ENCODE data around the gene TSC2. TPM values are rescaled to one million over a fixed set of nuclear protein-coding genes. Genes with fewer than 3 reads are reported as not detected.
"Not testable (repeated sequence)": the region's sequence is repeated elsewhere in the genome, so short reads cannot be mapped to it uniquely, and the experiment has no call there.

Gene TSC2
- total and polyA plus RNA-seq, 8 donors, result 40.8 to 369 (median 76.0) TPM

- H3K27me3 ChIP-seq, result no peaks in the 10 kb centered on the region
- intact Hi-C loops (cut with DNase I; ENCODE audit: low total_unique reads), result no loop called here
- no peak for DNase-seq
- H3K4me1 ChIP-seq, result peaks cover 5 to 30% (median 18%) of the 10 kb centered on the region in 4 donors
- H3K27ac ChIP-seq, result no peak overlapping the region
- no peak for TF ChIP-seq POLR2A (IDR thresholded peaks at IDR 0.05)
- TF ChIP-seq POLR2AphosphoS5 (IDR thresholded peaks at IDR 0.05), result no peak
- TF ChIP-seq CTCF (IDR thresholded peaks at IDR 0.05), result no peak
- no peak for TF ChIP-seq EP300 (IDR thresholded peaks at IDR 0.05)
- H3K9me3 ChIP-seq, result no peaks in the 10 kb centered on the region
- 75 to 94% (median 92%) methylated on average over 6 to 13 of the region's 13 CpGs for WGBS, 5 donors
- peaks cover 30 to 57% (median 50%) of the 10 kb centered on the region in 4 donors for H3K36me3 ChIP-seq
- H3K4me3 ChIP-seq, result no peak overlapping the region
Observed at GRCh38 chr16:2115591-2115973, 67.8 kb downstream of the TSC2 start.

GRCh38 chr16:2116428-2116827 lies 68.6 kb downstream of the TSC2 start:
- H3K4me3 ChIP-seq; H3K9me3 ChIP-seq; intact Hi-C loops (cut with DNase I; ENCODE audit: low total_unique reads); H3K27me3 ChIP-seq; DNase-seq: not testable (repeated sequence)
- Histone ChIP-seq H3K27ac (peak overlapping the region in 2 of 5 donors; percentile 14 to 38), H3K4me1 (peaks cover 5 to 38% (median 22%) of the 10 kb centered on the region in 4 donors), H3K36me3 (peaks cover 22 to 48% (median 41%) of the 10 kb centered on the region in 4 donors)
- 51 to 82% (median 60%) methylated on average over 11 to 20 of the region's 24 CpGs; no CpG with 5 or more reads in 1 of the 5 donors for WGBS, 5 donors

- Histone ChIP-seq H3K4me1 (peaks cover 5 to 47% (median 29%) of the 10 kb centered on the region in 4 donors), H3K36me3 (peaks cover 14 to 39% (median 32%) of the 10 kb centered on the region in 4 donors)
- H3K4me3 ChIP-seq, result not testable (repeated sequence)
Observed at GRCh38 chr16:2117341-2117740, 69.6 kb downstream of the TSC2 start.

GRCh38 chr16:2117960-2118722 lies 70.4 kb downstream of the TSC2 start:
- Histone ChIP-seq H3K4me1 (peaks cover 5 to 55% (median 35%) of the 10 kb centered on the region in 4 donors), H3K36me3 (peaks cover 10 to 32% (median 25%) of the 10 kb centered on the region in 4 donors), H3K27ac (peak overlapping the region in 1 of 5 donors; percentile 58)
- H3K9me3 ChIP-seq; intact Hi-C loops (cut with DNase I; ENCODE audit: low total_unique reads); H3K4me3 ChIP-seq; H3K27me3 ChIP-seq: not testable (repeated sequence)
- WGBS, 5 donors, result 28 to 71% (median 52%) methylated on average over 5 to 28 of the region's 35 CpGs
- DNase-seq, result peak in 1 of 2 donors; percentile 29

More at GRCh38 chr16:2117341-2117740, 69.6 kb downstream of the TSC2 start:
- 80 to 90% (median 88%) methylated on average over 1 to 24 of the region's 25 CpGs for WGBS, 5 donors
- H3K9me3 ChIP-seq; H3K27me3 ChIP-seq; DNase-seq; intact Hi-C loops (cut with DNase I; ENCODE audit: low total_unique reads); H3K27ac ChIP-seq: not testable (repeated sequence)

- H3K36me3 ChIP-seq; intact Hi-C loops (cut with DNase I; ENCODE audit: low total_unique reads); H3K9me3 ChIP-seq; H3K27me3 ChIP-seq: not testable (repeated sequence)
- Histone ChIP-seq H3K27ac (peak overlapping the region in 3 of 5 donors; percentile 92 to 96 (median 94)), H3K4me1 (peaks cover 32 to 85% (median 62%) of the 10 kb centered on the region in 4 donors), H3K4me3 (peak overlapping the region in 2 of 4 donors; percentile 14 to 35)
- 28 to 53% (median 44%) methylated on average over 5 to 9 of the region's 9 CpGs for WGBS, 5 donors
- TF ChIP-seq CTCF (IDR thresholded peaks at IDR 0.05), result peak in 1 of 7 experiments; percentile 16
- peak; percentile 52 to 68 for DNase-seq
Observed at GRCh38 chr16:2121325-2121724, 73.5 kb downstream of the TSC2 start.

- Histone ChIP-seq H3K36me3 (peaks cover 0 to 6% (median 0%) of the 10 kb centered on the region in 4 donors), H3K9me3 (no peaks in the 10 kb centered on the region), H3K27me3 (no peaks in the 10 kb centered on the region), H3K27ac (peak overlapping the region in 4 of 5 donors; percentile 46 to 96 (median 93)), H3K4me3 (peak overlapping the region in 2 of 4 donors; percentile 14 to 35), H3K4me1 (peaks cover 37 to 85% (median 62%) of the 10 kb centered on the region in 4 donors)
- 52 to 70% (median 65%) methylated on average over 11 to 19 of the region's 19 CpGs for WGBS, 5 donors
- no peak for TF ChIP-seq CTCF (IDR thresholded peaks at IDR 0.05)
- no peak for TF ChIP-seq POLR2AphosphoS5 (IDR thresholded peaks at IDR 0.05)
- TF ChIP-seq EP300 (IDR thresholded peaks at IDR 0.05), result no peak
- TF ChIP-seq POLR2A (IDR thresholded peaks at IDR 0.05), result no peak
- intact Hi-C loops (cut with DNase I; ENCODE audit: low total_unique reads), result no loop called here
- peak in 1 of 2 donors; percentile 24 for DNase-seq
Observed at GRCh38 chr16:2121853-2122252, 74.1 kb downstream of the TSC2 start.
